K562 (cell line): ENCODE data around the gene SUPT3H. TPM values are rescaled to one million over a fixed set of nuclear protein-coding genes. Genes with fewer than 3 reads are reported as not detected.

Experiments used
- CTBP1 ChIP-seq: fragments of 450-650 bp; IDR thresholded peaks from 2 replicates; pipeline ENCODE4 v1.6.1; 2016; ENCODE audit warnings: borderline replicate concordance
- KAT2B ChIP-seq: IDR thresholded peaks from one replicate; pipeline ENCODE4 v1.6.1; 2012; ENCODE audit warnings: low read depth, mild to moderate bottlenecking, control low read depth, inconsistent platforms, low read length, moderate library complexity
- NR3C1 ChIP-seq: sonication (generic); formaldehyde crosslinking; IDR thresholded peaks from 2 replicates; pipeline ENCODE4 v1.8.1; 2022; ENCODE audit warnings: missing genetic modification reagents
- ZNF668 ChIP-seq: fragments of 250-450 bp; sonication (Bioruptor Pico); IDR thresholded peaks from 2 replicates; pipeline ENCODE4 v1.8.0; 2022; ENCODE audit warnings: mild to moderate bottlenecking, inconsistent platforms
- polyA plus RNA-seq, 8 experiments: library from polyadenylated mRNA; depleted of rRNA in 4 of 8; stranded (reverse) in 5 of 8; unstranded in 3 of 8; fragments of >200 nt; fragmentation: Nextera tagmentation in 2 of 8; fragmentation: Illumina TruSeq in 1 of 8; extraction: Ambion mirVana in 2 of 8; extraction: Trizol in 1 of 8; gene quantifications; 2 replicates each; pipeline versions ENCODE4 v1.2.1 to v1.2.3, GENCODE V29; 2011 to 2014; ENCODE audit warnings: inconsistent platforms in 1 of 8, missing spikeins in 1 of 8
- total RNA-seq, 7 experiments: library from RNA; depleted of rRNA in 6 of 7; stranded (reverse); fragments of >200 nt in 6 of 7; fragmentation: Illumina TruSeq in 2 of 7; extraction: Trizol in 2 of 7; gene quantifications; 2 replicates each; pipeline versions ENCODE4 v1.2.1 to v1.2.3, GENCODE V29; 2011 to 2021; ENCODE audit warnings: low replicate concordance in 1 of 7
- TF ChIP-seq, protein P1 (sequence below), 2 experiments: fragments of 450-650 bp; formaldehyde crosslinking in 1 of 2; IDR thresholded peaks; 2 replicates each; pipeline versions ENCODE4 v1.4.0 to v1.6.1; 2014 to 2020; ENCODE audit warnings: mild to moderate bottlenecking in 2 of 2, borderline replicate concordance in 1 of 2, low read depth in 1 of 2

SUPT3H gene
- total and polyA plus RNA-seq, 9 of the 15 experiments (the other 6 are each of a cell fraction or from before 2014, with no cell fraction given), result 7.2 to 16.3 (median 11.9) TPM

- TF ChIP-seq, protein P1, sequence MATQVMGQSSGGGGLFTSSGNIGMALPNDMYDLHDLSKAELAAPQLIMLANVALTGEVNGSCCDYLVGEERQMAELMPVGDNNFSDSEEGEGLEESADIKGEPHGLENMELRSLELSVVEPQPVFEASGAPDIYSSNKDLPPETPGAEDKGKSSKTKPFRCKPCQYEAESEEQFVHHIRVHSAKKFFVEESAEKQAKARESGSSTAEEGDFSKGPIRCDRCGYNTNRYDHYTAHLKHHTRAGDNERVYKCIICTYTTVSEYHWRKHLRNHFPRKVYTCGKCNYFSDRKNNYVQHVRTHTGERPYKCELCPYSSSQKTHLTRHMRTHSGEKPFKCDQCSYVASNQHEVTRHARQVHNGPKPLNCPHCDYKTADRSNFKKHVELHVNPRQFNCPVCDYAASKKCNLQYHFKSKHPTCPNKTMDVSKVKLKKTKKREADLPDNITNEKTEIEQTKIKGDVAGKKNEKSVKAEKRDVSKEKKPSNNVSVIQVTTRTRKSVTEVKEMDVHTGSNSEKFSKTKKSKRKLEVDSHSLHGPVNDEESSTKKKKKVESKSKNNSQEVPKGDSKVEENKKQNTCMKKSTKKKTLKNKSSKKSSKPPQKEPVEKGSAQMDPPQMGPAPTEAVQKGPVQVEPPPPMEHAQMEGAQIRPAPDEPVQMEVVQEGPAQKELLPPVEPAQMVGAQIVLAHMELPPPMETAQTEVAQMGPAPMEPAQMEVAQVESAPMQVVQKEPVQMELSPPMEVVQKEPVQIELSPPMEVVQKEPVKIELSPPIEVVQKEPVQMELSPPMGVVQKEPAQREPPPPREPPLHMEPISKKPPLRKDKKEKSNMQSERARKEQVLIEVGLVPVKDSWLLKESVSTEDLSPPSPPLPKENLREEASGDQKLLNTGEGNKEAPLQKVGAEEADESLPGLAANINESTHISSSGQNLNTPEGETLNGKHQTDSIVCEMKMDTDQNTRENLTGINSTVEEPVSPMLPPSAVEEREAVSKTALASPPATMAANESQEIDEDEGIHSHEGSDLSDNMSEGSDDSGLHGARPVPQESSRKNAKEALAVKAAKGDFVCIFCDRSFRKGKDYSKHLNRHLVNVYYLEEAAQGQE (IDR thresholded peaks at IDR 0.05; ENCODE audit: borderline replicate concordance), result no peak
- TF ChIP-seq, protein P1 (CRISPR knock-in tag; IDR thresholded peaks at IDR 0.05; ENCODE audit: low read depth), result no peak
- TF ChIP-seq ZNF668 (no peak), KAT2B (no peak), CTBP1 (no peak), NR3C1 (no peak)
- TF ChIP-seq, all 486 proteins: peak for 0
Observed at GRCh38 chr6:45009576-45009975, 368.2 kb downstream of the SUPT3H start (continued).
